ENCODE measurements around the gene NUDT6.

Gene NUDT6

DNA sequence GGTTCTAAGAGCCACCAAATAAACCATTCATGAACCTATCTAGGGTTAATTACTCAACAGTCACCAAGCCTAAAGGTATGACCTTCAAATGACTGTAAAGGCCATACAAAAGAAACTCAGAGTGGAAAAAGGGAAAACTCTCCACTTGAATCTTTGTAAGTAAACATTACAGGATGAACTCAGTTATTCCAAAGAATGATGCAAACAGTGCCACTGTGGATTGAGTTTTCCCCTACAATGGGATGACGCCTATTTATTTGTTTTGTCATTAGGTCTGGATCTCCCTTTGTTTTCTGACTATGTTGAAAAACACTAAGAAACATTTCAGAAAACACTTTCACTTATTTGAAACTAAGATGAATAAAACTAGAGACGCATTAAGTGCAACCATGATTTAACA is 12.7 kb downstream of the NUDT6 start:
- TF ChIP-seq JUND (IDR thresholded peaks at IDR 0.05; ENCODE audit: low read depth), result no peak
- in situ Hi-C loops (cut with HindIII; ENCODE audit: low pct_unique_long_range_greater_than_20kb, low sequenced_read_pairs), result no loop called here
- DNase-seq (ENCODE audit: low read depth in 1 of 2, low spot score in 1 of 2), result no peak

GRCh38 chr4:122908223-122908622 is 14.2 kb downstream of the NUDT6 start:
- peak in 1 of 2 experiments; percentile 64 for DNase-seq (ENCODE audit: low read depth in 1 of 2, low spot score in 1 of 2)
- no peak for TF ChIP-seq JUND (IDR thresholded peaks at IDR 0.05; ENCODE audit: low read depth)
- in situ Hi-C loops (cut with HindIII; ENCODE audit: low pct_unique_long_range_greater_than_20kb, low sequenced_read_pairs), result no loop called here

DNA sequence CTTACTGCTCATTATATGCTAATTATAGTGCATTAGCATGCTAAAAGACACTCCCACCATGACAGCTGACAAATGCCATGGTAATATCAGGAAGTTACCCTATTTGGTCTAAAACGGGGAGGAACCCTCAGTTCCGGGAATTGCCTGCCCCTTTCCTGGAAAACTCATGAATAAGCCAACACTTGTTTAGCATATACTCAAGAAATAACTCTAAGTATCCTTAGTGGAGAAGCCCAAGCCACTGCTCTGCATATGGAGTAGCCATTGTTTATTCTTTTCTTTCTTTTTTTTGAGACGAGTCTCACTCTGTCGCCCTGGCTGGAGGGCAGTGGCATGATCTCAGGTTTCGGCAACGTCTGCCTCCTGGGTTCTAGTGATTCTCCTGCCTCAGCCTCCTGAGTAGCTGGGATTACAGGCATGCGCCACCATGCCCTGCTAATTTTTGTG is 15.5 kb downstream of the NUDT6 start:
- in situ Hi-C loops (cut with HindIII; ENCODE audit: low pct_unique_long_range_greater_than_20kb, low sequenced_read_pairs), result no loop called here

DNA sequence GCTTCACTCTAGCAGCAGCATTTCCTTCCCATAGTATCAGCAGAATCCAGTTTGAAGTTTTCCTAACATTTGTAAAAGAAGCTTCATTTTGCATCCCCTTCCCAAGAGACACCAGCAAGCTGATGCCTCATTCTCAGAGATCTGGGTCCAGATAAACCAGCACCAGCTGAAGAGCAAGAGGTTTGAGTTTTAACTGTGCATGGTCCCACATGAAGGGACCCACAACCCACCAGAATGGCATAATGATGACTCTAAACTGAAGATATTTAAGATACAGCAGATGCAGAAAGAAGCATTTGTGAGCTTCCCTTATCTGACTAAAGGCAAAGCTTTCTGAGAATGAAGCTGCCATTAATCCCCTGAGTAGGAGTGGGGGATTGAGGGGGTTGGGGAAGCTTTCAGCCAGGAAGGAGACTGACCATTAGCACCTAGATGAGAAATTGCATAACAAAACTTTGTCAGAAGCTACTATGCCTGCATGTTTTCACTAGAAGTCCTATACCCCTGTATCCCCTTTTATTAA is 18.6 kb downstream of the NUDT6 start:
- DNase-seq (ENCODE audit: low read depth in 1 of 2, low spot score in 1 of 2), result no peak
- in situ Hi-C loops (cut with HindIII; ENCODE audit: low pct_unique_long_range_greater_than_20kb, low sequenced_read_pairs), result no loop called here
- TF ChIP-seq JUND (IDR thresholded peaks at IDR 0.05; ENCODE audit: low read depth), result no peak

More for the DNA sequence above, 15.5 kb downstream of the NUDT6 start:
- no peak for TF ChIP-seq JUND (IDR thresholded peaks at IDR 0.05; ENCODE audit: low read depth)
- DNase-seq (ENCODE audit: low read depth in 1 of 2, low spot score in 1 of 2), result no peak

GRCh38 chr4:122901247-122902010 is 21.0 kb downstream of the NUDT6 start:
- TF ChIP-seq JUND (IDR thresholded peaks at IDR 0.05; ENCODE audit: low read depth), result no peak
- DNase-seq (ENCODE audit: low read depth in 1 of 2, low spot score in 1 of 2), result no peak
- in situ Hi-C loops (cut with HindIII; ENCODE audit: low pct_unique_long_range_greater_than_20kb, low sequenced_read_pairs), result no loop called here

DNA sequence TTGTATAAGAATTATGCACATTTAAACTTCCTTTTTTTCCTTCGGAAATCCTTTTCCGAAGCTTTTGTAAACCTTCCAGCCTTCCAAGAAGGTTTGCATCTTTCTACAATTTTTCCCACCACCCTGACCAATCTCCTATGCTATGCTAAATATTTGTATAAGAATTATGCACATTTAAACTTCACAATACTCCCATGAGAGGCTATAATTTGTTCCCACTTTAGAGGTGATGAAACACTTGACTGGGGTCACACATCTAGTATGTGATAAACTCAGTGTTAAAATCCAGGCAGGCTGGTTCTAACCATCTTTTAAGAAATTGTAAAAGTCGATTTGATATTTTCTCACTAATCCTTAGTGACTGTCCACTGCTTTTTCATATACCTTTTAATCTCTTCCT is 22.1 kb downstream of the NUDT6 start:
- TF ChIP-seq JUND (IDR thresholded peaks at IDR 0.05; ENCODE audit: low read depth), result no peak
- no peak for DNase-seq (ENCODE audit: low read depth in 1 of 2, low spot score in 1 of 2)
- in situ Hi-C loops (cut with HindIII; ENCODE audit: low pct_unique_long_range_greater_than_20kb, low sequenced_read_pairs), result no loop called here

DNA sequence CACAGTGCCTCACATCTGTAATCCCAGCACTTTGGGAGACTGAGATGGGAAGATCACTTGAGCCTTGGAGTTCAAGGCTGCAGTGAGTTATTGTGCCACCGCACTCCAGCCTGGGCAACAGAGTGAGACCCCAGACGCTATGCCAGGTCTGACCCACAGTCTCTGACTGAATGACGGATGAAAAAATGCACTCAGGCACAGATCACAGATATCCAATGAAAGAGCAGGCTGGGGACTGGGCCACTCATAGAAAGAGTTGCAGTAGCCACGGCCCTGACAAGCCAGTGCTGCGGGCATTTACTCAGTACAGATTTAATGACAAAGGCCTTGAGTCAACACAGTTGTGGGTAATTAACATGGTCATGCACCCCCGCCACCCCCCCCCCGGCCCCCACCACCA is 22.7 kb downstream of the NUDT6 start:
- no peak for TF ChIP-seq JUND (IDR thresholded peaks at IDR 0.05; ENCODE audit: low read depth)
- in situ Hi-C loops (cut with HindIII; ENCODE audit: low pct_unique_long_range_greater_than_20kb, low sequenced_read_pairs), result no loop called here
- DNase-seq (ENCODE audit: low read depth in 1 of 2, low spot score in 1 of 2), result no peak

- DNase-seq (ENCODE audit: low read depth in 1 of 2, low spot score in 1 of 2), result peak in 1 of 2 experiments; percentile 39
- in situ Hi-C loops (cut with HindIII; ENCODE audit: low pct_unique_long_range_greater_than_20kb, low sequenced_read_pairs), result no loop called here
- no peak for TF ChIP-seq JUND (IDR thresholded peaks at IDR 0.05; ENCODE audit: low read depth)
Observed at GRCh38 chr4:122898370-122899150, 23.8 kb downstream of the NUDT6 start.

DNA sequence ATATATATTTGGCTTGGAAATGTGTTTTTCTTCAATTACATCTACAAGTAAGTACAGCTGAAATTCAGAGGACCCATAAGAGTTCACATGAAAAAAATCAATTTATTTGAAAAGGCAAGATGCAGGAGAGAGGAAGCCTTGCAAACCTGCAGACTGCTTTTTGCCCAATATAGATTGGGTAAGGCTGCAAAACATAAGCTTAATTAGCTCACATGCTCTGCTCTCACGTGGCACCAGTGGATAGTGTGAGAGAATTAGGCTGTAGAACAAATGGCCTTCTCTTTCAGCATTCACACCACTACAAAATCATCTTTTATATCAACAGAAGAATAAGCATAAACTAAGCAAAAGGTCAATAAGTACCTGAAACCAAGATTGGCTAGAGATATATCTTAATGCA is 26.1 kb downstream of the NUDT6 start:
- DNase-seq (ENCODE audit: low read depth in 1 of 2, low spot score in 1 of 2), result no peak
- in situ Hi-C loops (cut with HindIII; ENCODE audit: low pct_unique_long_range_greater_than_20kb, low sequenced_read_pairs), result no loop called here
- TF ChIP-seq JUND (IDR thresholded peaks at IDR 0.05; ENCODE audit: low read depth), result no peak

GRCh38 chr4:122895336-122895995 is 26.9 kb downstream of the NUDT6 start:
- peak in 1 of 2 experiments; percentile 14 for DNase-seq (ENCODE audit: low read depth in 1 of 2, low spot score in 1 of 2)
- TF ChIP-seq JUND (IDR thresholded peaks at IDR 0.05; ENCODE audit: low read depth), result no peak
- in situ Hi-C loops (cut with HindIII; ENCODE audit: low pct_unique_long_range_greater_than_20kb, low sequenced_read_pairs), result no loop called here

DNA sequence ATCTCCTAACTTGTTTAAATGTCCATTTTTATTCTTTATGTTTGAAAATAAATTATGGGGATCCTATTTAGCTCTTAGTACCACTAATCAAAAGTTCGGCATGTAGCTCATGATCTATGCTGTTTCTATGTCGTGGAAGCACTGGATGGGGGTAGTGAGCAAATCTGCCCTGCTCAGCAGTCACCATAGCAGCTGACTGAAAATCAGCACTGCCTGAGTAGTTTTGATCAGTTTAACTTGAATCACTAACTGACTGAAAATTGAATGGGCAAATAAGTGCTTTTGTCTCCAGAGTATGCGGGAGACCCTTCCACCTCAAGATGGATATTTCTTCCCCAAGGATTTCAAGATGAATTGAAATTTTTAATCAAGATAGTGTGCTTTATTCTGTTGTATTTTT is 27.6 kb downstream of the NUDT6 start:
- in situ Hi-C loops (cut with HindIII; ENCODE audit: low pct_unique_long_range_greater_than_20kb, low sequenced_read_pairs), result no loop called here
- DNase-seq (ENCODE audit: low read depth in 1 of 2, low spot score in 1 of 2), result no peak
- TF ChIP-seq JUND (IDR thresholded peaks at IDR 0.05; ENCODE audit: low read depth), result no peak

GRCh38 chr4:122890147-122890795 is 32.1 kb downstream of the NUDT6 start:
- TF ChIP-seq JUND (IDR thresholded peaks at IDR 0.05; ENCODE audit: low read depth), result no peak
- no peak for DNase-seq (ENCODE audit: low read depth in 1 of 2, low spot score in 1 of 2)
- in situ Hi-C loops (cut with HindIII; ENCODE audit: low pct_unique_long_range_greater_than_20kb, low sequenced_read_pairs), result no loop called here
